Measurements from ENCODE around the gene TET2.

The TET2 gene

DNA sequence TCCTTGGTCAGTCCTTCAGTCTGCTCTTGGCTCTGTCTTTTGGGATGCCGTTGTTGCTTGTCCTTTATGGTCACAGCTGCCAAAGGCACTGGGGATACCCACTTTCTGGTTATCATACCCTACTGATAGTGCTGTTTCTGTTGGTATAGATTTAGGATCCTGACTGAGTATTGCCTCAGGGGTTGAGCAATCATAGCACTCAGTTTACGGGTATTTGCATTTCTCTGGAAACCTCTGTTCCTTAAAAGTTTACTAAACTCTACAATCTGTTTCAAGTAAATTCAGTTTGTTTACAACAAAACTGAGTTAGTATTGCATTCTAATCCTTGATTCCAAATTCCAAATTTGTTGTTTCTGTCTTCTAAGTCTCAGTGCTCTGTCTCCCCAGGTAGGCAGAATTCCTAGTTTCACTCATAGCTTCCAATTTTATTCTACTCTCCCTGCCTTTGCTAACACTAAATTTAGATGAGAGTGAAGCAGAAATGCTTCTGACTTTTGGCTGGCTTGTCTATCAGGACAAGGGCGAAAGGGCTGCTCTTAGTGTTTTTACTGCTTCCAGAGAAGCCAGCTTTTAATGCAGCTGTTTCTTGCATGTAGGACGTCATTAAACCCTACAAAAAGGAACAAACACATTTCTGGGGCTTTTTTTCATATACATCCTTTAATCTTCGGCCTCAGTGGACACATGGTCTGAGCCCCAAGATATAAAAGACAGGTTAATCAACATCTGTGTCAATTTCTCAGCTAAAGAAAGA lies 17.2 kb upstream of the TET2 start:
- DNase-seq (ENCODE audit: low read depth) = no peak
- no peak overlapping the region for H3K4me3 ChIP-seq (ENCODE audit: low read length)
- TF ChIP-seq, protein P1, sequence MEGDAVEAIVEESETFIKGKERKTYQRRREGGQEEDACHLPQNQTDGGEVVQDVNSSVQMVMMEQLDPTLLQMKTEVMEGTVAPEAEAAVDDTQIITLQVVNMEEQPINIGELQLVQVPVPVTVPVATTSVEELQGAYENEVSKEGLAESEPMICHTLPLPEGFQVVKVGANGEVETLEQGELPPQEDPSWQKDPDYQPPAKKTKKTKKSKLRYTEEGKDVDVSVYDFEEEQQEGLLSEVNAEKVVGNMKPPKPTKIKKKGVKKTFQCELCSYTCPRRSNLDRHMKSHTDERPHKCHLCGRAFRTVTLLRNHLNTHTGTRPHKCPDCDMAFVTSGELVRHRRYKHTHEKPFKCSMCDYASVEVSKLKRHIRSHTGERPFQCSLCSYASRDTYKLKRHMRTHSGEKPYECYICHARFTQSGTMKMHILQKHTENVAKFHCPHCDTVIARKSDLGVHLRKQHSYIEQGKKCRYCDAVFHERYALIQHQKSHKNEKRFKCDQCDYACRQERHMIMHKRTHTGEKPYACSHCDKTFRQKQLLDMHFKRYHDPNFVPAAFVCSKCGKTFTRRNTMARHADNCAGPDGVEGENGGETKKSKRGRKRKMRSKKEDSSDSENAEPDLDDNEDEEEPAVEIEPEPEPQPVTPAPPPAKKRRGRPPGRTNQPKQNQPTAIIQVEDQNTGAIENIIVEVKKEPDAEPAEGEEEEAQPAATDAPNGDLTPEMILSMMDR (conservative IDR thresholded peaks at IDR 0.05; ENCODE audit: low read length) = no peak

DNA sequence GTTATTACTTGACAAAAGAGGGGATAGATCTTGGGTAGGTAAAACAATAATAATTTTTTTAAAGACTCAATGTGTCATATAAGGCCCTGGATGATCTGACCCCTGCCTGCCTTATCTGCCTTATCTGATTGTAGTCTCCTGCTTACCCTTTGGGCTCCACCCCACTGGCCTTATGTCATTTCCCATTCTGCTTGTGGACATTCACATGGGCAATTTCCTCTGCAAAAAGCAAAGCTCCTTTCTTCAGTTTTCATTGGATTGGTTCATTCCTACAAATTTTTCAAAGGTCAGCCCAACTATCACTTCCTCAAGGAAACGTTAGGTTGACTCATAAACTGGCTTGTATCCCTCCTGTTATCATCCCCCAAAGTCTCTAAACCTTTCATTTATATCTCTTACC lies 15.7 kb upstream of the TET2 start:
- TF ChIP-seq, protein P1 (conservative IDR thresholded peaks at IDR 0.05; ENCODE audit: low read length) = no peak
- H3K4me3 ChIP-seq (ENCODE audit: low read length) = no peak overlapping the region
- DNase-seq (ENCODE audit: low read depth) = no peak

DNA sequence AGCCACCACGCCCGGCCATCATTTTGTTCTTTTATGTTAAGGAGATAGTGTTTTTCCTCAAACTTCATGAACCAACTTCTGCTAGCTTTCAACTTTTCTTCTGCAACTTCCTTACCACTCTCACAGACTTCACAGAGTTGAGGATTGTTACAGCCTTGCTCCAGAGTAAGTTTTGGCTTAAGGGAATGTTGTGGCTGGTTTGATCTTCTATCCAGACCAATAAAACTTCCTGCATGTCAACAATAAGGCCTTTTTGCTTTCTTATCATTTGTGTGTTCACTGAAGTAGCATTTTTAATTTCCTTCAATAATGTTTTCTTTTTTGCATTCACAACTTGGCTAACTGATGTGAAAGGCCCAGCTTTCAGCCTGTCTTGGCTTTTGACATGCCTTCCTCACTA lies 12.7 kb upstream of the TET2 start:
- TF ChIP-seq, protein P1 (conservative IDR thresholded peaks at IDR 0.05; ENCODE audit: low read length) = no peak
- H3K4me3 ChIP-seq (ENCODE audit: low read length) = no peak overlapping the region
- no peak for DNase-seq (ENCODE audit: low read depth)

DNA sequence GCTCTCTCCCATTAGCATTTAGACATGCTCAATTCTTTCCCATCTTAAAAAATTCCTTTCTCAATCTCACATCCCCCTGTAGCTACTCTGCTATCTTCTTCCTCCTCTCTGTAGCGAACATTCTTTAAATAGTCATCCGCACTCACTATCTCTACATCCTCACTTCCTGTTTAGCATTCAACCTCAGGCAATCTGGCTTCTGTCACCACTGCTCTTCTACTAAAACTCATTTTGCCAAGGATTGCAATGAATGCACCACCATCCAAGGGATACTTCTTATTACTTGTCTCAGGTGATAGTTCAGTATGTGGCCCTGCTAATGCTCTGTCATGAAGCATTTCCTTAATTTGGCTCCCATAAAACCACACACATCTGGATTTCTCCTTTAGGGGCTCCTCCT lies 10.9 kb upstream of the TET2 start:
- no peak for DNase-seq (ENCODE audit: low read depth)
- no peak overlapping the region for H3K4me3 ChIP-seq (ENCODE audit: low read length)
- TF ChIP-seq, protein P1 (conservative IDR thresholded peaks at IDR 0.05; ENCODE audit: low read length) = no peak

DNA sequence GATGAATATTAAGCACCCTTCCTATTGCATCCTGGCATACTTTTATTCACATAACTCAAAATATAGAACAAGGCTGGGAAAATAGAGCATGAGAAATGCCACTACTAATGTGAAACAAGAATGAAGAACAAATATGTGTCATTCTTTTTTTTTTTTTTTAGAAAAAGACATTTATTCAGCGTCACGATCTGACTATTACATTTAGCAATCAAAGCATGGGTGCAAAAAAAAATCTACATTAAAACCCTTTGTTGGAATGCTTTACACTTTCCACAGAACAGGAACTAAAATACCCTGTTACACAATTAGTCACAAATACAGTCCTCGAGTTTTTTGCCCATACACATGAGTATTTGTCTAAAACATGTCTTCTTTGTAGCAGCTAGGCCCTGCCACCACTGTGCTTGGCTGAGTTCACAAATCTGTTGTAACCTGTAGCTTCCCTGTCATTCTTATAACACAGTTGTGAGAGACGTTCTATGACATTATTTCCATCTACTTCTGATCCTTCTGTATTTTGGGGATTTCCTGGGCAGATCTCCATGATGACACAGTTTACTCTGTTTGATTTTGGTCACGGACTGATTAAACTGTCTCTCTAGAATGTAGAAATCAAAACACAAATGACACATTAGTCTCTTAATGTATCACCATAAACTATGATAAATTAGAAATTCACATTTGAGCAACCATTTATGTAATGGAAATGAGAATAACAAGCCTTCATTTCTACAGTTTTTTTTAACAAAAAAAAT lies 9.4 kb upstream of the TET2 start:
- H3K4me3 ChIP-seq (ENCODE audit: low read length) = no peak overlapping the region
- no peak for DNase-seq (ENCODE audit: low read depth)
- TF ChIP-seq, protein P1 (conservative IDR thresholded peaks at IDR 0.05; ENCODE audit: low read length) = no peak

DNA sequence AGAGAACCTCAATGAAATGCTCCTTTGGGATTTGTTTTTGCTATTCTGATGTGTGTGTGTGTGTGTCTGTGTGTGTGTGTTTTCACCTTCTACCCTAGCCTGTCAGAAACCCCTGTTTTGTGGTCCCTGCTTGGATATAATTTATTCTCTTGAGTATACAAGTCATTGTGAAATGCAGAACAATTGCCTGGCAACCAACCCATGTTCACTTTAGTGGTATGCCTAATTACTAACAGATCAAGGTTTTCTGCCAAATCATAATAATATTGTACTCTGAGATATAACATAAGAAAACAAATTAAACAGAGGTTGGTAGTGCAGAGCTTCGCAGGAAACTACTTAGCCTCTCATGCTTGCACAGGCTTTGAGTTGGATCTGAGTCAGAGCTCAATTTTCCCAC lies 7.0 kb upstream of the TET2 start:
- DNase-seq (ENCODE audit: low read depth) = peak; percentile 42
- H3K4me3 ChIP-seq (ENCODE audit: low read length) = no peak overlapping the region
- TF ChIP-seq, protein P1 (conservative IDR thresholded peaks at IDR 0.05; ENCODE audit: low read length) = no peak
